Measurements from ENCODE around the gene HLCS.

Gene HLCS

DNA sequence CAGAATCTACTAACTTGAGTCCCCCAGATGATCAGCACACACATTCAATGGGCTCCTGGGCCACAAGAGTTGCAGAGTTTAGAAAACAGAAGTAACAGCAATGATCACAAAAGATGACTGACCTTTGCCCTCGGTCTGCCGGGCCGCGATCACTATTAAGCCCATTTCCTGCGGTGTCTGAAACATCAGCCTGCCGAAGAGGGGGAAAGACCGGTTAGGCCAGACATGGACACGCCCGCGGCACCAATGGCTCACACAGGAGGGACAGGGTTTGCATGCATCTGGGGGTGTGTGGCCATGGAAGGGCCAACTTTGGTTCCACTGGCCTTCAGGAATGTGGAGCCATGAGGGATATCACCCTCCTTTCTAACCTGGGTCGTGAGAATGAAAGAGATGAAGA lies 199.4 kb downstream of the HLCS start:
- TF ChIP-seq, protein P1, sequence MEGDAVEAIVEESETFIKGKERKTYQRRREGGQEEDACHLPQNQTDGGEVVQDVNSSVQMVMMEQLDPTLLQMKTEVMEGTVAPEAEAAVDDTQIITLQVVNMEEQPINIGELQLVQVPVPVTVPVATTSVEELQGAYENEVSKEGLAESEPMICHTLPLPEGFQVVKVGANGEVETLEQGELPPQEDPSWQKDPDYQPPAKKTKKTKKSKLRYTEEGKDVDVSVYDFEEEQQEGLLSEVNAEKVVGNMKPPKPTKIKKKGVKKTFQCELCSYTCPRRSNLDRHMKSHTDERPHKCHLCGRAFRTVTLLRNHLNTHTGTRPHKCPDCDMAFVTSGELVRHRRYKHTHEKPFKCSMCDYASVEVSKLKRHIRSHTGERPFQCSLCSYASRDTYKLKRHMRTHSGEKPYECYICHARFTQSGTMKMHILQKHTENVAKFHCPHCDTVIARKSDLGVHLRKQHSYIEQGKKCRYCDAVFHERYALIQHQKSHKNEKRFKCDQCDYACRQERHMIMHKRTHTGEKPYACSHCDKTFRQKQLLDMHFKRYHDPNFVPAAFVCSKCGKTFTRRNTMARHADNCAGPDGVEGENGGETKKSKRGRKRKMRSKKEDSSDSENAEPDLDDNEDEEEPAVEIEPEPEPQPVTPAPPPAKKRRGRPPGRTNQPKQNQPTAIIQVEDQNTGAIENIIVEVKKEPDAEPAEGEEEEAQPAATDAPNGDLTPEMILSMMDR (conservative IDR thresholded peaks at IDR 0.05; ENCODE audit: low read depth, low read length) = no peak
- Histone ChIP-seq H3K27me3 (ENCODE audit: insufficient read depth, low read depth) (no peaks in the 10 kb centered on the region), H4K20me1 (ENCODE audit: insufficient read depth) (no peaks in the 10 kb centered on the region), H3K4me3 (IDR thresholded peaks at IDR 0.05; ENCODE audit: insufficient read depth, low read depth, low read length) (no peak overlapping the region), H3K4me2 (no peak overlapping the region), H3K4me1 (ENCODE audit: low read depth, poor library complexity, severe bottlenecking) (no peaks in the 10 kb centered on the region), H3K79me2 (ENCODE audit: insufficient read depth, low read depth) (no peaks in the 10 kb centered on the region), H3K9ac (no peak overlapping the region), H2AFZ (ENCODE audit: low read depth) (no peak overlapping the region), H3K27ac (no peak overlapping the region), H3K36me3 (ENCODE audit: insufficient read depth) (no peaks in the 10 kb centered on the region)

DNA sequence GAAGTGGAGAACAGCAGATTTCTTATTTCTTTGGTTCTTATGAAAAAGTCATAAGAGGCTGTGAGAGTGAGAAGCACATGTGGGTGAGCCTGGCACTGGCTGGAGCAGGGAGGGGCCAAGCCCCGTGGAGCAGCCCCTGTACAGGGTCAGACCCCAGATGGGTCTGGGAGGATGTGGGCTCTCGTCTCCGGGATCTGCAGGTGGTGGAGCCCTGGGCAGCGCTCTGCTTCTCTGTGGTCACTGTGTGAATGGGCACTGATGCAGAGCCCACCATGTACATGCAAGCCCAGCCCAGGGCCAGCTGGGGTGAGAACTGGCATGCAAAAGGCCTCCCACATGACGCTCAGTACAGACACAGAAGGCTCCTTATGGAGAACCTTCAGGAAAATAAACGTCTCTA lies 200.0 kb downstream of the HLCS start:
- H4K20me1 ChIP-seq (ENCODE audit: insufficient read depth) = no peaks in the 10 kb centered on the region
- no peaks in the 10 kb centered on the region for H3K27me3 ChIP-seq (ENCODE audit: insufficient read depth, low read depth)
- H3K36me3 ChIP-seq (ENCODE audit: insufficient read depth) = no peaks in the 10 kb centered on the region
- TF ChIP-seq, protein P1 (conservative IDR thresholded peaks at IDR 0.05; ENCODE audit: low read depth, low read length) = no peak
- H3K9ac ChIP-seq = no peak overlapping the region
- no peak overlapping the region for H3K4me3 ChIP-seq (IDR thresholded peaks at IDR 0.05; ENCODE audit: insufficient read depth, low read depth, low read length)
- H3K79me2 ChIP-seq (ENCODE audit: insufficient read depth, low read depth) = no peaks in the 10 kb centered on the region
- H3K4me1 ChIP-seq (ENCODE audit: low read depth, poor library complexity, severe bottlenecking) = no peaks in the 10 kb centered on the region
- H3K27ac ChIP-seq = no peak overlapping the region
- H3K4me2 ChIP-seq = no peak overlapping the region
- H2AFZ ChIP-seq (ENCODE audit: low read depth) = no peak overlapping the region

DNA sequence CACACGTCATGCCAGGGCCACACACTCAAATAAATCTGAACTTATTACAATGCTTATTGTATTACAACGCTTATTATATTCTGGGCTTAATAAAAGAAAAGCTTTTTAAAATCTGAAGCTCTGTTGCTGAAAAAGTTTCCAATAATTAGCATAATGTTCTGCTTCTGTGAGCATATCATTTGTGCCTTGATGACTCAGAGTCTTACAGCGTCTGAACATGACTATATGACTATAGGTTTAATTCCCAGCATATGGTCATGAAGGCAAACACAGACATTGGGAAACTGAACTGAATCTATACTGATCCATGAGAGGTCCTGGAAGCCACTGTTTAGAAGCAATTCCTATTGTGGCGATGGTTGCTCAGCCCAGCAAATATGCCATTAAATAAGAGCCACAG lies 201.2 kb downstream of the HLCS start:
- Histone ChIP-seq H3K9ac (no peak overlapping the region), H3K4me1 (ENCODE audit: low read depth, poor library complexity, severe bottlenecking) (no peaks in the 10 kb centered on the region), H3K4me2 (no peak overlapping the region), H3K36me3 (ENCODE audit: insufficient read depth) (no peaks in the 10 kb centered on the region), H4K20me1 (ENCODE audit: insufficient read depth) (no peaks in the 10 kb centered on the region), H3K27ac (no peak overlapping the region), H2AFZ (ENCODE audit: low read depth) (no peak overlapping the region), H3K4me3 (IDR thresholded peaks at IDR 0.05; ENCODE audit: insufficient read depth, low read depth, low read length) (no peak overlapping the region), H3K27me3 (ENCODE audit: insufficient read depth, low read depth) (no peaks in the 10 kb centered on the region), H3K79me2 (ENCODE audit: insufficient read depth, low read depth) (no peaks in the 10 kb centered on the region)
- TF ChIP-seq, protein P1 (conservative IDR thresholded peaks at IDR 0.05; ENCODE audit: low read depth, low read length) = no peak

DNA sequence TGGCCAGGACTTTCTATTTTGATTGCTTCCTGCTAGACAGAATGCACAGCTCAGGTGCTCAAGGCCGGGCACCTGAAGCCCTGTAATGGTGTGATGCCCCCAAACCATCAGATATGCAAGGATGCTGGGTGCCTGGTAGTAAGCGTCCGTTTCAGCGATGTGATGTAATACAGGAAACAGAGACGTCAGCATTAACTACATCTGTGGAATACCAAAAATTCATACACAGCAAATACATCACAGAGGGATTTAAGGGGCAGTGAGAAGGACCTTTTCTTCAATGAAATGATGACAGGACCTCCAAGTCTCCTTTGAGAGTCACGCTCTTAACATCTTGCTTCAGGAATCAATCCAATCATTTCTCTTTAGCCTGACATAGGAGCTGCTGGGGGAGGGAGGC lies 203.2 kb downstream of the HLCS start:
- no peak overlapping the region for H3K27ac ChIP-seq
- TF ChIP-seq, protein P1 (conservative IDR thresholded peaks at IDR 0.05; ENCODE audit: low read depth, low read length) = no peak
- H2AFZ ChIP-seq (ENCODE audit: low read depth) = no peak overlapping the region
- H3K4me3 ChIP-seq (IDR thresholded peaks at IDR 0.05; ENCODE audit: insufficient read depth, low read depth, low read length) = no peak overlapping the region
- H3K79me2 ChIP-seq (ENCODE audit: insufficient read depth, low read depth) = no peaks in the 10 kb centered on the region
- H4K20me1 ChIP-seq (ENCODE audit: insufficient read depth) = no peaks in the 10 kb centered on the region
- no peaks in the 10 kb centered on the region for H3K36me3 ChIP-seq (ENCODE audit: insufficient read depth)
- no peaks in the 10 kb centered on the region for H3K4me1 ChIP-seq (ENCODE audit: low read depth, poor library complexity, severe bottlenecking)
- H3K27me3 ChIP-seq (ENCODE audit: insufficient read depth, low read depth) = no peaks in the 10 kb centered on the region
- H3K4me2 ChIP-seq = no peak overlapping the region
- H3K9ac ChIP-seq = no peak overlapping the region

DNA sequence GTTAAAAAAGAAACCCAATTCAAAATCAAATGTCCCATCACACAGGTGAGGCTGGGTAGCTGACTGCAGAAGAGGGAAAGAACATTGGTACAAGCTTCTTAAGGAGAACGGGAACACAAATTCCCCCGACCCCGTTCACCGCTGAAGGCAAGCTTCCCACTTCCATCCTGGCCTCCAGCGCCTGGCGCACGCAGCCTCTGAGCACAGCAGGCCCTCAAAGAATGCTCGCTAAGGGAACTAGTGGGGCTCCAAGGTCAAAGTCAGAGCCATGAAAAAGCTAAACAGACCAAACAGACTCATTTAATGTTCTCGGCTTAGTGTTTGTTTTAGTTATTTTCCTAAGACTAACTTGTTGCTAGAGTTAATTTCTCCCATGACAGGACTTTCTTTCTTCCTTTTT lies 203.8 kb downstream of the HLCS start:
- Histone ChIP-seq H4K20me1 (ENCODE audit: insufficient read depth) (no peaks in the 10 kb centered on the region), H3K4me2 (no peak overlapping the region), H2AFZ (ENCODE audit: low read depth) (no peak overlapping the region), H3K9ac (no peak overlapping the region), H3K27me3 (ENCODE audit: insufficient read depth, low read depth) (no peaks in the 10 kb centered on the region), H3K4me1 (ENCODE audit: low read depth, poor library complexity, severe bottlenecking) (no peaks in the 10 kb centered on the region), H3K79me2 (ENCODE audit: insufficient read depth, low read depth) (no peaks in the 10 kb centered on the region), H3K27ac (no peak overlapping the region), H3K36me3 (ENCODE audit: insufficient read depth) (no peaks in the 10 kb centered on the region), H3K4me3 (IDR thresholded peaks at IDR 0.05; ENCODE audit: insufficient read depth, low read depth, low read length) (no peak overlapping the region)
- TF ChIP-seq, protein P1 (conservative IDR thresholded peaks at IDR 0.05; ENCODE audit: low read depth, low read length) = no peak
